ENCODE data around the gene PLXNA2. TPM values are rescaled to one million over a fixed set of nuclear protein-coding genes. Genes with fewer than 3 reads are reported as not detected.

The PLXNA2 gene
- total RNA-seq, 2 donors from 2014 or later: 7.3 to 8.9 TPM

- DNase-seq (ENCODE audit: low spot score): no peak
- H3K27ac ChIP-seq: no peak overlapping the region
- no peaks in the 10 kb centered on the region for H3K9me3 ChIP-seq
- intact Hi-C loops (cut with DNase I): no loop called here
- TF ChIP-seq POLR2A (IDR thresholded peaks at IDR 0.05): no peak
- H3K4me3 ChIP-seq: no peak overlapping the region
- 75% methylated on average over 5 of the region's 5 CpGs for WGBS
- no peaks in the 10 kb centered on the region for H3K36me3 ChIP-seq
- H3K4me1 ChIP-seq (replicated peaks): peaks cover under 1% of the 10 kb centered on the region
- H3K27me3 ChIP-seq (replicated peaks; ENCODE audit: insufficient read depth): no peaks in the 10 kb centered on the region
Observed at GRCh38 chr1:208174200-208174599, 70.0 kb downstream of the PLXNA2 start.

GRCh38 chr1:208173749-208174148 lies 70.4 kb downstream of the PLXNA2 start:
- H3K36me3 ChIP-seq: no peaks in the 10 kb centered on the region
- no peak for DNase-seq (ENCODE audit: low spot score)
- 93% methylated on average over 6 of the region's 6 CpGs for WGBS
- H3K4me3 ChIP-seq: no peak overlapping the region
- H3K27ac ChIP-seq: no peak overlapping the region
- H3K4me1 ChIP-seq (replicated peaks): no peaks in the 10 kb centered on the region
- intact Hi-C loops (cut with DNase I): no loop called here
- no peaks in the 10 kb centered on the region for H3K27me3 ChIP-seq (replicated peaks; ENCODE audit: insufficient read depth)
- TF ChIP-seq CTCF (IDR thresholded peaks at IDR 0.05): no peak
- TF ChIP-seq POLR2A (IDR thresholded peaks at IDR 0.05): no peak
- TF ChIP-seq POLR2AphosphoS5 (IDR thresholded peaks at IDR 0.05): no peak
- H3K9me3 ChIP-seq: no peaks in the 10 kb centered on the region

GRCh38 chr1:208172423-208173145 lies 71.6 kb downstream of the PLXNA2 start:
- Histone ChIP-seq H3K9me3 (no peaks in the 10 kb centered on the region), H3K36me3 (no peaks in the 10 kb centered on the region), H3K4me3 (no peak overlapping the region), H3K4me1 (replicated peaks) (no peaks in the 10 kb centered on the region), H3K27ac (no peak overlapping the region), H3K27me3 (replicated peaks; ENCODE audit: insufficient read depth) (no peaks in the 10 kb centered on the region)
- intact Hi-C loops (cut with DNase I): no loop called here
- 83% methylated on average over 6 of the region's 6 CpGs for WGBS
- no peak for TF ChIP-seq CTCF (IDR thresholded peaks at IDR 0.05)
- TF ChIP-seq POLR2A (IDR thresholded peaks at IDR 0.05): no peak
- no peak for TF ChIP-seq POLR2AphosphoS5 (IDR thresholded peaks at IDR 0.05)
- DNase-seq (ENCODE audit: low spot score): no peak

- Histone ChIP-seq H3K9me3 (no peaks in the 10 kb centered on the region), H3K4me1 (replicated peaks) (no peaks in the 10 kb centered on the region), H3K27me3 (replicated peaks; ENCODE audit: insufficient read depth) (no peaks in the 10 kb centered on the region), H3K27ac (no peak overlapping the region), H3K4me3 (no peak overlapping the region), H3K36me3 (no peaks in the 10 kb centered on the region)
- intact Hi-C loops (cut with DNase I): no loop called here
- DNase-seq (ENCODE audit: low spot score): no peak
- TF ChIP-seq POLR2AphosphoS5 (IDR thresholded peaks at IDR 0.05) (no peak), POLR2A (IDR thresholded peaks at IDR 0.05) (no peak), CTCF (IDR thresholded peaks at IDR 0.05) (no peak)
- 83% methylated on average over 7 of the region's 7 CpGs for WGBS
Observed at GRCh38 chr1:208171616-208172422, 72.4 kb downstream of the PLXNA2 start.

GRCh38 chr1:208170252-208170651 lies 73.9 kb downstream of the PLXNA2 start:
- Histone ChIP-seq H3K27ac (no peak overlapping the region), H3K4me1 (replicated peaks) (no peaks in the 10 kb centered on the region), H3K9me3 (no peaks in the 10 kb centered on the region), H3K27me3 (replicated peaks; ENCODE audit: insufficient read depth) (no peaks in the 10 kb centered on the region), H3K4me3 (no peak overlapping the region), H3K36me3 (no peaks in the 10 kb centered on the region)
- DNase-seq (ENCODE audit: low spot score): no peak
- TF ChIP-seq POLR2AphosphoS5 (IDR thresholded peaks at IDR 0.05) (no peak), POLR2A (IDR thresholded peaks at IDR 0.05) (no peak), CTCF (IDR thresholded peaks at IDR 0.05) (no peak)
- 32% methylated on average over 4 of the region's 4 CpGs for WGBS
- intact Hi-C loops (cut with DNase I): no loop called here
